GM06990 (cell line): ENCODE results near the gene TAS1R3.

Experiments used
- DNase-seq: peaks from one replicate; pipeline ENCODE4 v3.0.0-alpha.2; 2011; ENCODE audit not compliant: insufficient read length; ENCODE audit errors: extremely low read depth
- H3K27me3 ChIP-seq: replicated peaks from 2 replicates; pipeline ENCODE4 v1.6.0; 2011; ENCODE audit warnings: low read length; ENCODE audit not compliant: control insufficient read depth, insufficient read depth
- H3K36me3 ChIP-seq: 2 replicates; pipeline ENCODE4 v1.5.1; 2011; ENCODE audit warnings: low read length; ENCODE audit not compliant: control insufficient read depth, insufficient read depth
- H3K4me3 ChIP-seq: replicated peaks from 2 replicates; pipeline ENCODE4 v1.5.1; 2011; ENCODE audit warnings: low read depth, mild to moderate bottlenecking, control low read depth, low read length
- CTCF ChIP-seq: IDR thresholded peaks from 2 replicates; pipeline ENCODE4 v1.5.1; 2011; ENCODE audit warnings: low read length, control low read depth, mild to moderate bottlenecking, inconsistent platforms; ENCODE audit not compliant: insufficient read depth, poor library complexity, severe bottlenecking

Gene TAS1R3

GRCh38 chr1:1285102-1285571 is 45.9 kb upstream of the TAS1R3 start:
- TF ChIP-seq CTCF = no peak
- DNase-seq = peak; percentile 11
- Histone ChIP-seq H3K4me3 (no peak overlapping the region), H3K27me3 (no peaks in the 10 kb centered on the region), H3K36me3 (no peaks in the 10 kb centered on the region)

- Histone ChIP-seq H3K27me3 (no peaks in the 10 kb centered on the region), H3K36me3 (no peaks in the 10 kb centered on the region), H3K4me3 (no peak overlapping the region)
- no peak for DNase-seq
- TF ChIP-seq CTCF = no peak
Observed at GRCh38 chr1:1285611-1286311, 45.3 kb upstream of the TAS1R3 start.

GRCh38 chr1:1286313-1287261 is 44.5 kb upstream of the TAS1R3 start:
- no peaks in the 10 kb centered on the region for H3K27me3 ChIP-seq
- no peak for DNase-seq
- no peak for TF ChIP-seq CTCF
- no peaks in the 10 kb centered on the region for H3K36me3 ChIP-seq
- no peak overlapping the region for H3K4me3 ChIP-seq

GRCh38 chr1:1287288-1288110 is 43.6 kb upstream of the TAS1R3 start:
- no peak for TF ChIP-seq CTCF
- H3K36me3 ChIP-seq = no peaks in the 10 kb centered on the region
- DNase-seq = peak; percentile 11
- no peaks in the 10 kb centered on the region for H3K27me3 ChIP-seq
- H3K4me3 ChIP-seq = no peak overlapping the region

GRCh38 chr1:1290238-1290731 is 40.8 kb upstream of the TAS1R3 start:
- DNase-seq = no peak
- H3K27me3 ChIP-seq = no peaks in the 10 kb centered on the region
- H3K36me3 ChIP-seq = no peaks in the 10 kb centered on the region
- TF ChIP-seq CTCF = peak; percentile 57
- no peak overlapping the region for H3K4me3 ChIP-seq
